ENCODE measurements around the gene DNASE1L2.

DNASE1L2 gene

DNA sequence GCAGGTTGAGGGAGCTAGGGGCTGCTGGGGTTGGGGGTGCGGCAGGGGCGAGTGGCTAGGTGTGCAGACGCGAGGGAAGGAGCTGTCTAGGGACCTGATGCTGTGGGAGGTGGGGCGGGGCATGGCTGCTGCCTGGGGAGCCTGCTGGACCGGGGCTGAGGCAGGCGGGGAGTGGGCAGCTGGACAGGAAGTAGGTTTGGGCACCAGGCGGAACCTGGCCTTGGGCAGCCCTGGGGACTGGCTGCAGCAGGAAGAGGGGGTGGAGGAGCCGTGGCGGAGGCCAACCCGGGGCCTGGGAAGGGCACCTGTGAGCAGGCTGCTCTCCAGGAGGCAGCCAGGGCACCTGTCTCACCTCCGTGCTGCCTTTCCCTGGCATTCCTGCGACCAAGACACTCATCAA is 5.9 kb upstream of the DNASE1L2 start:
- no peak overlapping the region for H3K4me3 ChIP-seq (ENCODE audit: low read depth, low read length)
- no peaks in the 10 kb centered on the region for H3K27me3 ChIP-seq (ENCODE audit: insufficient read depth, low read depth, severe bottlenecking)
- peaks cover 88% of the 10 kb centered on the region for H3K36me3 ChIP-seq
- H3K27ac ChIP-seq: no peak overlapping the region
- TF ChIP-seq, protein P1, sequence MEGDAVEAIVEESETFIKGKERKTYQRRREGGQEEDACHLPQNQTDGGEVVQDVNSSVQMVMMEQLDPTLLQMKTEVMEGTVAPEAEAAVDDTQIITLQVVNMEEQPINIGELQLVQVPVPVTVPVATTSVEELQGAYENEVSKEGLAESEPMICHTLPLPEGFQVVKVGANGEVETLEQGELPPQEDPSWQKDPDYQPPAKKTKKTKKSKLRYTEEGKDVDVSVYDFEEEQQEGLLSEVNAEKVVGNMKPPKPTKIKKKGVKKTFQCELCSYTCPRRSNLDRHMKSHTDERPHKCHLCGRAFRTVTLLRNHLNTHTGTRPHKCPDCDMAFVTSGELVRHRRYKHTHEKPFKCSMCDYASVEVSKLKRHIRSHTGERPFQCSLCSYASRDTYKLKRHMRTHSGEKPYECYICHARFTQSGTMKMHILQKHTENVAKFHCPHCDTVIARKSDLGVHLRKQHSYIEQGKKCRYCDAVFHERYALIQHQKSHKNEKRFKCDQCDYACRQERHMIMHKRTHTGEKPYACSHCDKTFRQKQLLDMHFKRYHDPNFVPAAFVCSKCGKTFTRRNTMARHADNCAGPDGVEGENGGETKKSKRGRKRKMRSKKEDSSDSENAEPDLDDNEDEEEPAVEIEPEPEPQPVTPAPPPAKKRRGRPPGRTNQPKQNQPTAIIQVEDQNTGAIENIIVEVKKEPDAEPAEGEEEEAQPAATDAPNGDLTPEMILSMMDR (IDR thresholded peaks at IDR 0.05; ENCODE audit: low read depth, low read length): no peak
- DNase-seq: no peak
- H3K9me3 ChIP-seq (ENCODE audit: severe bottlenecking): no peaks in the 10 kb centered on the region

GRCh38 chr16:2231016-2231931 is 5.0 kb upstream of the DNASE1L2 start:
- Histone ChIP-seq H3K36me3 (peaks cover 94% of the 10 kb centered on the region), H3K27ac (0 out of 2 replicates have a peak overlapping the region, but pooled peaks have one; percentile 0), H3K4me3 (ENCODE audit: low read depth, low read length) (no peak overlapping the region), H3K27me3 (ENCODE audit: insufficient read depth, low read depth, severe bottlenecking) (no peaks in the 10 kb centered on the region), H3K9me3 (ENCODE audit: severe bottlenecking) (no peaks in the 10 kb centered on the region)
- no peak for DNase-seq
- TF ChIP-seq, protein P1 (IDR thresholded peaks at IDR 0.05; ENCODE audit: low read depth, low read length): no peak

DNA sequence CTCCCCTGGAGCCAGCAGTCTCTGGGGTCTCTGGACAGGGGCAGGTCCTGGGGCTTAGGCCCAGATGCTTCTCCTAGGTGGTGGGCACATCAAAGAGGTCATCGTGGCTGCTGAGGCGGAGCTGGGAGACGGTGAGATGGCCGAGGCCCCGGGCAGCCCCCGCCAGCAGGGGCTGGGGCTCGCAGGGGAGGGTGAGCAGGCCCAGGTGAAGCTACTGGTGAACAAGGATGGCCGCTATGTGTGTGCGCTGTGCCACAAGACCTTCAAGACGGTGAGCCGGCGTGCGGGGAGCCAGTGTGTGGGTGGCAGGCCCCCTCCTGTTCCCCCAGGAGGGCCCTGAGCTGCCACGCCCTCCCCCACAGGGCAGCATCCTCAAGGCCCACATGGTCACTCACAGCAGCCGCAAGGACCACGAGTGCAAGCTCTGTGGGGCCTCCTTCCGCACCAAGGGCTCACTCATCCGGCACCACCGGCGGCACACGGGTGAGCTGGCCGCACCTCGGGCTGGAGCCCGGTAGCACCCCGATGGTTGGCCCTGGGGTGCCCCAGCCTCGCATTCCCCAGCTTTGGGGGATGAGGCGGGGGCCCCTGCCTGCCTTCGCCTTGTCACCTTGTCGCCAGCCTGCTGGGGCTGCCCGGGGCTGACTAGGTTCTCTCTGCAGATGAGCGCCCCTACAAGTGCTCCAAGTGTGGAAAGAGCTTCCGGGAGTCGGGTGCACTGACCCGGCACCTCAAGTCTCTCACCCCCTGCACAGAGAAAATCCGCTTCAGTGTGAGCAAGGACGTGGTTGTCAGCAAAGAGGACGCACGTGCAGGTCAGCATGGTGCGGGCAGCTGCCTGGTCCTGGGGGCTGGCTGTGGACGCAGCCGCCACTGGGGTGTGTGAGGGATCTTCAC is 3.9 kb upstream of the DNASE1L2 start:
- DNase-seq: no peak
- H3K9me3 ChIP-seq (ENCODE audit: severe bottlenecking): no peaks in the 10 kb centered on the region
- H3K4me3 ChIP-seq (ENCODE audit: low read depth, low read length): no peak overlapping the region
- no peak overlapping the region; the same call in 1 of the 2 replicates for H3K27ac ChIP-seq
- peaks cover 92% of the 10 kb centered on the region for H3K36me3 ChIP-seq
- H3K27me3 ChIP-seq (ENCODE audit: insufficient read depth, low read depth, severe bottlenecking): no peaks in the 10 kb centered on the region
- TF ChIP-seq, protein P1 (IDR thresholded peaks at IDR 0.05; ENCODE audit: low read depth, low read length): no peak

- peaks cover 95% of the 10 kb centered on the region for H3K36me3 ChIP-seq
- TF ChIP-seq, protein P1 (IDR thresholded peaks at IDR 0.05; ENCODE audit: low read depth, low read length): no peak
- H3K27me3 ChIP-seq (ENCODE audit: insufficient read depth, low read depth, severe bottlenecking): no peaks in the 10 kb centered on the region
- H3K4me3 ChIP-seq (ENCODE audit: low read depth, low read length): no peak overlapping the region
- DNase-seq: no peak
- no peaks in the 10 kb centered on the region for H3K9me3 ChIP-seq (ENCODE audit: severe bottlenecking)
- peak overlapping the region; percentile 31; the same call in 1 of the 2 replicates for H3K27ac ChIP-seq
Observed at GRCh38 chr16:2233046-2233775, 3.0 kb upstream of the DNASE1L2 start.
